ENCODE measurements around the gene LRFN2. TPM values are rescaled to one million over a fixed set of nuclear protein-coding genes. Genes with fewer than 3 reads are reported as not detected.

LRFN2 gene
- 14.8 and 16.8 TPM in 2 replicates for polyA plus RNA-seq
- 63.2 and 66.0 TPM in 2 replicates for polyA minus RNA-seq

DNA sequence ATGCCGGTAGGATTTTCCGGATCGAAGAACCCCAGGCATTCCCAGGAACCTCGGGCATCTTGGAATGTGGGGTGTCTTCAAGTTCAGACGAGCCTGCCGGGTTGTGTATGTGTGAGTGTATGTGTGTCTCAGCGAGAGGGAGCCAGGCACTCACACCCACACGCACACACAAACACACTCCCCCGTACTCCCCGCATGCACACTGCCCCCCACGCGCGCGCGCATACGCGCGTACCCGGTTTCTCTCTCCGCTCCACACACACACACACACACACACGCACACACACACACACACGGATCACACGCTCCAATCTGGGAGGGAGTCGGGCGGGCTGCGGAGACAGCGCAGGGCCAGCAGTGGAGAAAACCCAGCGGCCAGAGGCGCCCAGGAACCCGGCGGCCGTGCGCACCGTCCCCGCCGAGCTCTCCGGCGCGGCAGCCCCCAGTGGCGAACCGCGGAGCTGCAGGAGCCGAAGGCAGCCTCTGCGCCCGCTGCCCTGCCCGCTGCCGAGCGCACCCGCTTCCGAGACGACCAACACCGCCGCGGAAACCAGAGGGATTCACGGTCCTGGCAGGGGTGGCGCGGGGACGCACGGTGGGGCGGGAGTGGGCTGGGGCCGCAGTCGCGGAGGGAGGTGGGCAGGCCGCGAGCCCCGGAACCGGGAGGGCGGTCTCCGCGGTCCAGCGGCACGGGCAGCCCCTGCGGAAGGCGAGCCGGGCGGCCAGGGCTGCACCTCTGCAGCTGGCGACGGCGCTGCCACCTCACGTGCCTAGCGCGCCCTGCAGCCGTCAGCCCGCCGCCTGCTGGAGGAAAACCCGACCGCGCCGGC, at the start of gene LRFN2:
TSS of gene LRFN2 (minus strand) at position 125 of the 830 bp plus-strand sequence.
- Histone ChIP-seq H3K9me2 (ENCODE audit: insufficient read depth, low read length) (no peaks in the 10 kb centered on the region), H3K27me3 (ENCODE audit: insufficient read depth, low read depth, low read length) (peaks cover 20% of the 10 kb centered on the region), H3K9me3 (ENCODE audit: low read length) (no peaks in the 10 kb centered on the region), H3K4me2 (ENCODE audit: low read length) (peak within 1 kb of the TSS; percentile 65), H4K20me1 (ENCODE audit: insufficient read depth) (no peaks in the 10 kb centered on the region), H3K79me2 (replicated peaks; ENCODE audit: insufficient read depth, low read length) (peaks cover 19% of the 10 kb centered on the region), H3K36me3 (ENCODE audit: insufficient read depth, low read length) (no peaks in the 10 kb centered on the region), H2AFZ (ENCODE audit: low read depth, low read length) (peak within 1 kb of the TSS; percentile 57), H3K27ac (ENCODE audit: low read length) (peak within 1 kb of the TSS; percentile 71), H3F3A (ENCODE audit: insufficient read depth, low read length, poor library complexity, severe bottlenecking) (no peaks in the 10 kb centered on the region), H3K4me3 (ENCODE audit: low read length) (peak within 1 kb of the TSS; percentile 90), H3K9ac (ENCODE audit: low read length) (peak within 1 kb of the TSS; percentile 75)
- TF ChIP-seq SMC3 (conservative IDR thresholded peaks at IDR 0.05; ENCODE audit: poor library complexity): peak; percentile 83
- no peak for TF ChIP-seq TAF1 (IDR thresholded peaks at IDR 0.05; ENCODE audit: low read depth)
- TF ChIP-seq CTCF (IDR thresholded peaks at IDR 0.05; ENCODE audit: poor library complexity, severe bottlenecking): peak; percentile 89
- TF ChIP-seq EZH2 (IDR thresholded peaks at IDR 0.05; ENCODE audit: borderline replicate concordance, insufficient read depth, low read length, poor library complexity, severe bottlenecking): no peak
- TF ChIP-seq POLR2AphosphoS5 (IDR thresholded peaks at IDR 0.05): no peak
- peak; percentile 78 for TF ChIP-seq RAD21 (conservative IDR thresholded peaks at IDR 0.05)
- peak; percentile 85 for TF ChIP-seq REST (IDR thresholded peaks at IDR 0.05; ENCODE audit: borderline replicate concordance)
- peak; percentile 39 for TF ChIP-seq EP300 (conservative IDR thresholded peaks at IDR 0.05; ENCODE audit: poor library complexity, severe bottlenecking)
- peak; percentile 67 for TF ChIP-seq MXI1 (conservative IDR thresholded peaks at IDR 0.05; ENCODE audit: poor library complexity, severe bottlenecking)

- H4K20me1 ChIP-seq (ENCODE audit: insufficient read depth): no peaks in the 10 kb centered on the region
- TF ChIP-seq REST (IDR thresholded peaks at IDR 0.05; ENCODE audit: borderline replicate concordance) (no peak), EP300 (conservative IDR thresholded peaks at IDR 0.05; ENCODE audit: poor library complexity, severe bottlenecking) (no peak), RAD21 (conservative IDR thresholded peaks at IDR 0.05) (no peak), TAF1 (IDR thresholded peaks at IDR 0.05; ENCODE audit: low read depth) (no peak), MXI1 (conservative IDR thresholded peaks at IDR 0.05; ENCODE audit: poor library complexity, severe bottlenecking) (no peak), POLR2AphosphoS5 (IDR thresholded peaks at IDR 0.05) (no peak), EZH2 (IDR thresholded peaks at IDR 0.05; ENCODE audit: borderline replicate concordance, insufficient read depth, low read length, poor library complexity, severe bottlenecking) (no peak), CTCF (IDR thresholded peaks at IDR 0.05; ENCODE audit: poor library complexity, severe bottlenecking) (no peak), SMC3 (conservative IDR thresholded peaks at IDR 0.05; ENCODE audit: poor library complexity) (no peak)
Observed at GRCh38 chr6:40634429-40634828, 47.3 kb upstream of the LRFN2 start.

More at GRCh38 chr6:40634429-40634828, 47.3 kb upstream of the LRFN2 start:
- Histone ChIP-seq H3K9me3 (ENCODE audit: low read length) (no peaks in the 10 kb centered on the region), H3F3A (ENCODE audit: insufficient read depth, low read length, poor library complexity, severe bottlenecking) (no peaks in the 10 kb centered on the region), H3K27me3 (ENCODE audit: insufficient read depth, low read depth, low read length) (no peaks in the 10 kb centered on the region), H3K4me3 (ENCODE audit: low read length) (no peak overlapping the region), H3K4me2 (ENCODE audit: low read length) (no peak overlapping the region), H3K27ac (ENCODE audit: low read length) (no peak overlapping the region), H3K36me3 (ENCODE audit: insufficient read depth, low read length) (no peaks in the 10 kb centered on the region), H3K79me2 (replicated peaks; ENCODE audit: insufficient read depth, low read length) (no peaks in the 10 kb centered on the region), H3K9me2 (ENCODE audit: insufficient read depth, low read length) (no peaks in the 10 kb centered on the region), H3K9ac (ENCODE audit: low read length) (no peak overlapping the region), H2AFZ (ENCODE audit: low read depth, low read length) (no peak overlapping the region)

Measured in neural cell (in vitro differentiated cells).